CD4-positive, alpha-beta T cell treated with Interleukin-4 for 1 hour (primary cell): ENCODE measurements around the gene KSR2.
"Not testable (repeated sequence)": the region's sequence is repeated elsewhere in the genome, so short reads cannot be mapped to it uniquely, and the experiment has no call there.

Experiments used
- DNase-seq, 2 donors: peaks; one replicate each; pipeline ENCODE4 v3.0.0-alpha.2; 2020 to 2022

KSR2 gene

DNA sequence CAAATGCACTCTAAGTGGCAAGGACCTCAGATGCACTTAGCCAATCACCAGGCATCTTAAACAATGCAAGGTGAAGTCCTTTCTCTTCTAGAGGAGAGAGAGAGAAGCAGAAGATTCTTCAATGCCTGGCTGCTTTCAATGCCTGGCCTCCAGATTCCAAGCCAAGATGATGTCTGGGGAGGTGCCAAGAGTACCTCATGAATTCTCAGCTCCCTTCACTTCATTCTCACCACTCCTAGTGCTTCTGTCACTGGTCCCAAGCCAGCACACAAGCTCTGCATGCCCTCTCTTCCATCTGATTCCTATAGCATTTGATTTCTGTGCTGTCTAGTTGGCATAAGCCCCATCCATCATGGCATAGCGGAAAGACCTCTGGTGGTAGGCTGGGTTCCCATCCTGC lies 225.0 kb downstream of the KSR2 start:
- DNase-seq = no peak

DNA sequence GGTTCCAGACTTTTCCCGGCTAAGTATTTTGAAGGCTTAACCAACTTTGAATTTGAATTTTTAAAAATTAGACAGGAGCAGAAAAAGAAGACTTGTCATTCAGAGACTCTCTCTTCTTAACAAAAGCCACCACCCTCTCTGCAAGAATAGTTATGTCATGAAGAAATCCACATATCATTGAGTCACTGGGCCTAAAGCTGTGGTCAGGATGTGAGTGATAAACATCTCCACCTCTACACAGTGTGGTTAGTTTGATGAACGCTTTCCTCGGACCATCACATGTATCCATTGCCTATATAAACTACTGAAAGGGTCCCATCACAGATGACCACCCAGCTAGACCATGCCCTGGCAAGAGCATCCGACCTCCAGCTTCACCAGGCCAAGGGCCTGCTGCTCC lies 226.1 kb downstream of the KSR2 start:
- no peak for DNase-seq

DNA sequence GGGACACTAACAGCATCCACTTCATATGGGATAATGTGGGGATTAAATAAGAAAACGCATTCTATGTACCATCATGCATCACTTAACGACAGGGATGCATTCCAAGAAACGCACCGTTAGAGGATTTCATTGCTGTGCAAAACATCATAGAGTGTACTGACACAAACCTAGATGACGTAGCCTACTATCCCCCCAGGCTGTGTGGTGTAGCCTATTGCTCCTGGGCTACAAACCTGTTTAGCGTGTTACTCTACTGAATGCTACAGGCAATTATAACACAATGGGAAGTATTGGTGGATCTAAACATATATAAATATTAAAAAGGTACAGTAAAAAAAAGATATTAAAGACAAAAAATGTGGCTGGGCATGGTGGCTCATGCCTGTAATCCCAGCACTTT lies 230.6 kb downstream of the KSR2 start:
- no peak for DNase-seq

- no peak for DNase-seq
Measured at GRCh38 chr12:117733549-117733805, 235.3 kb downstream of the KSR2 start.

- DNase-seq = no peak
Measured at GRCh38 chr12:117732761-117733548, 235.8 kb downstream of the KSR2 start.

GRCh38 chr12:117731131-117731530 lies 237.7 kb downstream of the KSR2 start:
- not testable (repeated sequence) for DNase-seq

GRCh38 chr12:117727301-117727700 lies 241.5 kb downstream of the KSR2 start:
- no peak for DNase-seq

DNA sequence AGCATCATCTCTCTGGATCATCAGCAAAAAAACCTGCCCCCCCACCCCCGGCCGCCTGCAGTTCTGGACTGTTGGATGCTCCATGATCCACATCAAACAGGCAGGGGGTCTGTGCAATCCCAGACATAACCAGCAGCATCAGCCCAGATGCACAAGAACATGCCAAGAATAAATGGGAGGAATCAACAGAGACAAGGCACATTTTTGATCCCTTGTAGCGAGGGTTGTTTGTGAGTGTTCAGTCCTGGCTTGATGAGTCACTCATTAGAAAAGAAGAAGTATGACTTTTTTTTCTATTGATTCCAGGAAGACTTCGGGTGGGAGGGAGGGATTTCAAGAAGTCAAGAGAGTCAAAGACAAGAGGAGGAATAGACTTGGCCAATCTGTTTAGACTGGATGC lies 244.2 kb downstream of the KSR2 start:
- no peak for DNase-seq

- no peak for DNase-seq
Measured at GRCh38 chr12:117718559-117718958, 250.2 kb downstream of the KSR2 start.

GRCh38 chr12:117718141-117718540 lies 250.6 kb downstream of the KSR2 start:
- DNase-seq = no peak

DNA sequence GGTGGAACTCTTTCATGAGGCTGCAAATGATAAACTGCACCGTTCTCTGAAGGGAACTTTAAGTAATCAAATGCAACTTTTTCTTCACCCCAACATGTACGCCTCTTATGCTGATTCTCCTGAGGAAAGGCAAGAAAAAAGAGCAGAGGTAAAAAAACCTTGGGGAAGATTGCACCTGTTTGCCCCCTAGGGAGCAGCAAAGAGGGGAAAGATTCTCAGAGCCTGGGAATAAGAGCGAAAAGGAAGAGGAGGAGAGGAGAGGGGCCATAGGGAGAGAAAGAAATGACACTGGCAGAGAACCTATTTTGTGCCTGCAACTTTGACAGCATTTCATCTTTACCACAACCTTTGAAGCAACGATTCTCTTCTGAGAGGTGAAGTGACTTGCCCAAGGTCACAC lies 254.6 kb downstream of the KSR2 start:
- DNase-seq = no peak

GRCh38 chr12:117710121-117710520 lies 258.7 kb downstream of the KSR2 start:
- no peak for DNase-seq

DNA sequence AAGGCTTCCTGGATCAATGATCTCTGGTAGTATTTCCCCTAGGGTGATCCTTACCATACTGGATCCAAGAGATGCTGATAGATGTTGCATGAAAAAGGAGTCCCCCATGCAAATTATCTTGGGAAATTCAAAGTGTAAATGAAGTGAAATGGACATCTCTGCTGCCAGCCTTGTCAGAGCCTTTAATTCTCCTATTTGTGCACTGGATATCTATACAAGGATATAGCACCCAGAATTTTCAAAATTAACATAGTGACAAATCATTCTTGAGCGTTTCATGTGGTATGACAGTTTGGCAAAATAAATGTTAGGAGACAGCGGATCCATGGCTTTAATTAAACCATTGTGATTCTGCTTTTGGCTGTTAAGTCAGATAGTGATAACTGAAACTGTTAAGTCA lies 260.9 kb downstream of the KSR2 start:
- DNase-seq = no peak

- DNase-seq = no peak
Measured at GRCh38 chr12:117703584-117703983, 265.2 kb downstream of the KSR2 start.

- no peak for DNase-seq
Measured at GRCh38 chr12:117702741-117703140, 266.0 kb downstream of the KSR2 start.

DNA sequence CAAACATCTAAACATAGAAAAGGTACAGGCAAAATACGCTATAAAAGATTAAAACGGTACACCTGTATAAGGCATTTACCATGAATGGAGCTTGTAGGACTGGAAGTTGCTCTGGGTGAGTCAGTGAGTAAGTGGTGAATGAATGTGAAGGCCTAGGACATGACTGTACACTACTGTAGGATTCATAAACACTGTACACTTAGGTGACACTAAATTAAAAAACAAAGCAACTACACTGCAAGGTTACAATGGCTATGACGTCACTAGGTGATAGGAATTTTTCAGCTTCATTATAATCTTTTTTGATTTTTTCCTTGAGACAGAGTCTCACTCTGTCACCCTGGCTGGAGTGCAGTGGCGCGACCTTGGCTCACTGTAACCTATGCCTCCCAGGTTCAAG lies 269.2 kb downstream of the KSR2 start:
- DNase-seq = no peak

- no peak for DNase-seq
Measured at GRCh38 chr12:117699118-117699517, 269.7 kb downstream of the KSR2 start.

- no peak for DNase-seq
Measured at GRCh38 chr12:117695956-117696355, 272.8 kb downstream of the KSR2 start.

DNA sequence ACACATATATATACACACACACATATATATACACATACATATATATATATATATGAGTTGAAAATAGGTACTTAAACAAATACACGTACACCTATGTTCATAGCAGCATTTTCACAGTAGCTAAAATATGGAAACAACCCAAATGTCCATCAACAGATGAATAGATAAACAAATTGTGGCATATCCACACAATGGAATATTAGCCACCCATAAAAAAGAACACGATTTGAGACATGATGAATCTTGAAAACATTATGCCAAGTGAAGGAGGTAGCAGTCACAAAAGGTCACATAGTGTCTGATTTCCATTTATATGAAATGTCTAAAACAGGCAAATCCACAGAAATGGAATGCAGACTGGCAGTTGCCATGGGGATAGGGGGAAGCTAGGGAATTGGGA lies 276.3 kb downstream of the KSR2 start:
- no peak for DNase-seq

- DNase-seq = no peak
Measured at GRCh38 chr12:117689857-117690256, 278.9 kb downstream of the KSR2 start.

DNA sequence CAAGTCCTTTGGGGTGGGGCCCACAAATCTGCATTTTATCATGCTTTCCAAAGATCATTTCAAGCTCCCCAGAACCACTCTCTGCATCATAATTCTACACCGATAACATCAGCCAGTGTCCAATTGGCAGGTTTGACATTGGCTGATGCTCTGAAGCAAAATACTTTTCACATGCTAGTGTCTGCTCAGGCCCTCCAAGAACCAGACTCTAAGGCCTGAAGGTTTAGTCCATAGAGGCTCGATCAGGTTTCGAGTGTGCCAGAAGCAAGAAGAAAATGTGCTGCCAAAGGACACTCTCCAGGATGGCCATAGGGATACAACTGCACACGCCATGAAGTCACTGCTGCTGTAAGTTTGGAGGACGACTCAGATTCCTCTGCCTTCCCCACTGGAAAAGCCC lies 280.3 kb downstream of the KSR2 start:
- DNase-seq = no peak

DNA sequence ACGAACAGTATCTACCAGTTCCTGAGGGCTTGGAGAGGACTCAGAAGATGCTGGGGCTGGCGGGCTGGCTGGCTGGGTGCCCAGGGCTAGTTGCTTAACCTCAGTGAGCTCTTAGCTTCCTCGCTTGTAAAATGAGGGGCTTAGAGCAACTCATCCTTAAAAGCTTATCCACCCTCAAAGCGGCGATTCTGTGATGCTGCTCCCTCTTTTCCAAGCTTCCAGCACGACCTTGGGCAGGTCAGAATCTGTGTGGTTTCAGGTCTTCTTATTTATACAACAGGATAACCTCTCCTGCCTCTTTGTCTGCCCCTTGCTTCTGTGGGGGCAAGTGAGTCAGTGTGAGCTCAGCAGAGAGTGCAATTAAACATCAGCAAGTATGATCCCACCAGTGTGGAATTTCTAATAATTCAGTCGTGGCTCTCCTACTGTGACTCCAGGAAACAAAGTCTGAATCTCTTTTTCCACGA lies 281.8 kb downstream of the KSR2 start:
- no peak for DNase-seq

- no peak for DNase-seq
Measured at GRCh38 chr12:117686210-117686609, 282.6 kb downstream of the KSR2 start.

DNA sequence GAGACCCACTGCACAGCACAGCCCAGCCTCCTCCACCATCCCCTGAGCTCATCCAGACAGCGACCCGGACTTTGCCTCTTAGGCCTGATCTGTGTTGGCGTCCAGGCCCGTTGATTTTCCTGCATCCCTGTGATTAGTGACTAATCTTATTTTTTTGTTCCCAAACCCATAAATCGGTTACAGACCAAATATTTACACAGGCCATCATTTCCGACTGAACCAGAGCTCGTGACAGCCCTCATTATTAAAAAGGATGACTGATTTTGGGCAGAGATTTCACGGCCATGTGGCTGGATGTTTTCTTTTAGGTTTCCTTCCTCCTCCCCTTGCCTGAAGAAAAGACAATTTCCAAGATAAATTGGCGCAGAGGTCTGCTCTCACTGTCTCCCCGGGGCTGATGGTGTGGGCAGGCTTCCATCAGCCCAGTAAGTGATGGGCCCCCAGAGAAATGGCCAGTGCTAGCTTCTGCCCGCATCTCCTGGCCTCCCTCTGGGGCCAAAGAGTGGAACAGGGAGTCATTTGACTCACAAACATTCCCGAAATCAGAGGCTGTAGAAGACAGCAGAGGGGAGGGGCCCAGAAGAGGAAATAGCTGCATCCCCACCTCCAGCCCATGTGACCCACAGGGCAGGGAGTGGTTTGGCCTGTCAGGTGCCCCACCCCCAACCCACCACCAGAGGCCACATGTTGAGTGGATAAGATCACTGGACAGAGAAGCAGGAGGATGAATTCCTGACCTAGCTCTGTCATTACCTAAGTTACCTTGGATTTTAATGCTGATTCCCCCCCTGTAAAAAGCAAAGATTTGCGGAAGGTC lies 283.5 kb downstream of the KSR2 start:
- DNase-seq = no peak

- DNase-seq = no peak
Measured at GRCh38 chr12:117684471-117684870, 284.3 kb downstream of the KSR2 start.
